HEK293 (cell line): Measurements from ENCODE around the gene UFC1.

Experiments
- GLI2 ChIP-seq: fragments of 450-650 bp; formaldehyde crosslinking; IDR thresholded peaks from 2 replicates; pipeline ENCODE4; 2017; ENCODE audit warnings: missing biosample characterization, missing genetic modification characterization, low read depth, borderline replicate concordance
- MZF1 ChIP-seq: fragments of 450-650 bp; formaldehyde crosslinking; IDR thresholded peaks from 2 replicates; pipeline ENCODE4 v1.5.1; 2017; ENCODE audit warnings: missing biosample characterization, missing genetic modification characterization, borderline replicate concordance
- PRDM1 ChIP-seq: fragments of 450-650 bp; formaldehyde crosslinking; IDR thresholded peaks from 2 replicates; pipeline ENCODE4; 2016; ENCODE audit warnings: missing biosample characterization, missing genetic modification characterization
- RBAK ChIP-seq: fragments of 450-650 bp; formaldehyde crosslinking; IDR thresholded peaks from 2 replicates; pipeline ENCODE4 v1.5.1; 2016; ENCODE audit warnings: missing biosample characterization, missing genetic modification characterization
- ZFP41 ChIP-seq: fragments of 450-650 bp; formaldehyde crosslinking; IDR thresholded peaks from 2 replicates; pipeline ENCODE4 v1.5.1; 2016; ENCODE audit warnings: missing biosample characterization, missing genetic modification characterization, borderline replicate concordance
- ZNF140 ChIP-seq: fragments of 450-650 bp; formaldehyde crosslinking; IDR thresholded peaks from 2 replicates; pipeline ENCODE4 v1.5.1; 2016; ENCODE audit warnings: missing biosample characterization, missing genetic modification characterization
- ZNF169 ChIP-seq: fragments of 450-650 bp; formaldehyde crosslinking; IDR thresholded peaks from 2 replicates; pipeline ENCODE4 v1.5.1; 2016; ENCODE audit warnings: missing biosample characterization, missing genetic modification characterization
- ZNF174 ChIP-seq: fragments of 450-650 bp; formaldehyde crosslinking; IDR thresholded peaks from 2 replicates; pipeline ENCODE4 v1.5.0; 2017; ENCODE audit warnings: missing biosample characterization, mild to moderate bottlenecking, missing genetic modification characterization
- ZNF292 ChIP-seq: fragments of 450-650 bp; formaldehyde crosslinking; IDR thresholded peaks from 2 replicates; pipeline ENCODE4 v1.5.1; 2016; ENCODE audit warnings: low read depth, missing biosample characterization, missing genetic modification characterization, borderline replicate concordance
- ZNF423 ChIP-seq: fragments of 450-650 bp; formaldehyde crosslinking; IDR thresholded peaks from 2 replicates; pipeline ENCODE4 v1.5.1; 2016; ENCODE audit warnings: missing biosample characterization, missing genetic modification characterization
- ZNF473 ChIP-seq: fragments of 450-650 bp; formaldehyde crosslinking; IDR thresholded peaks from 2 replicates; pipeline ENCODE4 v1.5.1; 2017; ENCODE audit warnings: missing biosample characterization, missing genetic modification characterization
- ZNF548 ChIP-seq: fragments of 450-650 bp; formaldehyde crosslinking; IDR thresholded peaks from 2 replicates; pipeline ENCODE4 v1.5.1; 2016; ENCODE audit warnings: missing biosample characterization, missing genetic modification characterization
- ZNF555 ChIP-seq: fragments of 450-650 bp; formaldehyde crosslinking; conservative IDR thresholded peaks from 2 replicates; pipeline ENCODE4 v1.5.1; 2017; ENCODE audit warnings: missing biosample characterization, mild to moderate bottlenecking, missing genetic modification characterization, inconsistent platforms
- ZNF654 ChIP-seq: fragments of 450-650 bp; formaldehyde crosslinking; IDR thresholded peaks from 2 replicates; pipeline ENCODE4 v1.5.1; 2016; ENCODE audit warnings: low read depth, missing biosample characterization, missing genetic modification characterization
- ZNF830 ChIP-seq: fragments of 450-650 bp; IDR thresholded peaks from 2 replicates; pipeline ENCODE4 v1.5.0; 2018; ENCODE audit warnings: missing biosample characterization, missing genetic modification characterization, low read depth, mild to moderate bottlenecking, moderate library complexity
- TF ChIP-seq, protein P1 (sequence below): fragments of 450-650 bp; formaldehyde crosslinking; IDR thresholded peaks from 2 replicates; pipeline ENCODE4 v1.5.1; 2016; ENCODE audit warnings: missing biosample characterization, missing genetic modification characterization
- TF ChIP-seq, protein P2 (sequence below): fragments of 450-650 bp; formaldehyde crosslinking; IDR thresholded peaks from 2 replicates; pipeline ENCODE4 v1.5.1; 2017; ENCODE audit warnings: missing biosample characterization, missing genetic modification characterization
- TF ChIP-seq, protein P3 (sequence below): fragments of 450-650 bp; formaldehyde crosslinking; IDR thresholded peaks from 2 replicates; pipeline ENCODE4 v1.5.1; 2016; ENCODE audit warnings: missing biosample characterization, missing genetic modification characterization, borderline replicate concordance
- TF ChIP-seq, protein P4 (sequence below): fragments of 450-650 bp; formaldehyde crosslinking; IDR thresholded peaks from 2 replicates; pipeline ENCODE4; 2016; ENCODE audit warnings: missing biosample characterization, missing genetic modification characterization
- TF ChIP-seq, protein P5 (sequence below): fragments of 450-650 bp; formaldehyde crosslinking; IDR thresholded peaks from 2 replicates; pipeline ENCODE4 v1.5.1; 2016; ENCODE audit warnings: missing biosample characterization, missing genetic modification characterization, borderline replicate concordance
- TF ChIP-seq, protein P6 (sequence below): fragments of 450-650 bp; formaldehyde crosslinking; optimal IDR thresholded peaks from 2 replicates; pipeline ENCODE3; 2016; ENCODE audit warnings: missing biosample characterization, mild to moderate bottlenecking, missing genetic modification characterization

The UFC1 gene

DNA sequence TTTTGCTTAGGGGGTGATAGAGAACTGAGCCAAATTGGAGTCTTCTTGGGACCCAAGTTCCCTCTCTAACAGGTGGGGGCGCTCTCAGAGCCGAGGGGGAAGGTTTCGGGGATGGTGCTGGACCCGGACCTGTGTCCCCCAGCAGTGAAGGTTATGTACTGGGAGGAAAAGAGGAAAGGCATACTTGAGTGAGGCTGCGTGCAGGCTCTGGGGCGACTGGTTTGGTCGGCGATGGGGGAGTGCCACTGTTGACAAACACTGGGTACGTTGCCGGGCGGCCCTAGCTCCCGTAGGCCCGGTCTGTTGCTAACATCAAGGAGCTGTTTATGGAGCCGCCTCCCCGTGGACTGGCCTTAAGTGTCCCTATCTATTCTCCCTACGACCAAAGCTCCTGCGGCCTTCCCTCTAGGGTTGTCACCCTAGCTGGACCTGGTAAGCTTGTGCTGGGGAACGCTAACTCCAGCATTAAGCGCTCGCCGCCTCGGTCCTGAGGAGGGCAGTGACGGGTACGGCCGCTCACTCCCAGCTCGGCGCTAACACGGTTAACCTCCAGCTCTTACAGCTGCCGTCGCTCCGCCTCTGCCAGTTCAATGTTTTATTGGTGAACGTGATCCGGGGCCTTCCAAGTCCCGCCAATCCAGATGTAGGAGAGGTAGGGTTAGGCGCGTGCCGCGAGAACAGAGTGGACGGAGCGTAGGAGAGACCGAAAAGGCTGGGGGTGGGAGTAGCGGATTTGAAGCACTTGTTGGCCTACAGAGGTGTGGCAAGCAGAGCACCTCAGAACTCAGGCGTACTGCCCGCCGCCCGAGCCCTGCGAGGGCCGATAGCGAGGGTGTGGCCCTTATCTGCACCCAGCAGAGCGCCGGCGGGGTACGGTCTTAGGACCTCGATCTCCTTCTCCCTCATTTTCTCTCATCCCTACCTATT, 12.2 kb downstream of the UFC1 start, which contains the start of gene PPOX (continued):
- TF ChIP-seq ZNF548 (tag by site-specific recombination) (no peak), ZNF555 (tag by site-specific recombination) (no peak), ZNF654 (tag by site-specific recombination) (no peak), ZNF174 (no peak), ZNF292 (tag by site-specific recombination) (no peak), ZNF830 (tag by site-specific recombination) (no peak), PRDM1 (no peak), RBAK (tag by site-specific recombination) (no peak), ZNF169 (no peak), ZNF423 (tag by site-specific recombination) (no peak), ZFP41 (tag by site-specific recombination) (no peak), ZNF473 (tag by site-specific recombination) (no peak), GLI2 (no peak), ZNF140 (no peak), MZF1 (tag by site-specific recombination) (0 out of 2 replicates have a peak, but pooled peaks have one; percentile 25)
- TF ChIP-seq, protein P1, sequence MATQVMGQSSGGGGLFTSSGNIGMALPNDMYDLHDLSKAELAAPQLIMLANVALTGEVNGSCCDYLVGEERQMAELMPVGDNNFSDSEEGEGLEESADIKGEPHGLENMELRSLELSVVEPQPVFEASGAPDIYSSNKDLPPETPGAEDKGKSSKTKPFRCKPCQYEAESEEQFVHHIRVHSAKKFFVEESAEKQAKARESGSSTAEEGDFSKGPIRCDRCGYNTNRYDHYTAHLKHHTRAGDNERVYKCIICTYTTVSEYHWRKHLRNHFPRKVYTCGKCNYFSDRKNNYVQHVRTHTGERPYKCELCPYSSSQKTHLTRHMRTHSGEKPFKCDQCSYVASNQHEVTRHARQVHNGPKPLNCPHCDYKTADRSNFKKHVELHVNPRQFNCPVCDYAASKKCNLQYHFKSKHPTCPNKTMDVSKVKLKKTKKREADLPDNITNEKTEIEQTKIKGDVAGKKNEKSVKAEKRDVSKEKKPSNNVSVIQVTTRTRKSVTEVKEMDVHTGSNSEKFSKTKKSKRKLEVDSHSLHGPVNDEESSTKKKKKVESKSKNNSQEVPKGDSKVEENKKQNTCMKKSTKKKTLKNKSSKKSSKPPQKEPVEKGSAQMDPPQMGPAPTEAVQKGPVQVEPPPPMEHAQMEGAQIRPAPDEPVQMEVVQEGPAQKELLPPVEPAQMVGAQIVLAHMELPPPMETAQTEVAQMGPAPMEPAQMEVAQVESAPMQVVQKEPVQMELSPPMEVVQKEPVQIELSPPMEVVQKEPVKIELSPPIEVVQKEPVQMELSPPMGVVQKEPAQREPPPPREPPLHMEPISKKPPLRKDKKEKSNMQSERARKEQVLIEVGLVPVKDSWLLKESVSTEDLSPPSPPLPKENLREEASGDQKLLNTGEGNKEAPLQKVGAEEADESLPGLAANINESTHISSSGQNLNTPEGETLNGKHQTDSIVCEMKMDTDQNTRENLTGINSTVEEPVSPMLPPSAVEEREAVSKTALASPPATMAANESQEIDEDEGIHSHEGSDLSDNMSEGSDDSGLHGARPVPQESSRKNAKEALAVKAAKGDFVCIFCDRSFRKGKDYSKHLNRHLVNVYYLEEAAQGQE (tag by site-specific recombination): no peak
- TF ChIP-seq, protein P2, sequence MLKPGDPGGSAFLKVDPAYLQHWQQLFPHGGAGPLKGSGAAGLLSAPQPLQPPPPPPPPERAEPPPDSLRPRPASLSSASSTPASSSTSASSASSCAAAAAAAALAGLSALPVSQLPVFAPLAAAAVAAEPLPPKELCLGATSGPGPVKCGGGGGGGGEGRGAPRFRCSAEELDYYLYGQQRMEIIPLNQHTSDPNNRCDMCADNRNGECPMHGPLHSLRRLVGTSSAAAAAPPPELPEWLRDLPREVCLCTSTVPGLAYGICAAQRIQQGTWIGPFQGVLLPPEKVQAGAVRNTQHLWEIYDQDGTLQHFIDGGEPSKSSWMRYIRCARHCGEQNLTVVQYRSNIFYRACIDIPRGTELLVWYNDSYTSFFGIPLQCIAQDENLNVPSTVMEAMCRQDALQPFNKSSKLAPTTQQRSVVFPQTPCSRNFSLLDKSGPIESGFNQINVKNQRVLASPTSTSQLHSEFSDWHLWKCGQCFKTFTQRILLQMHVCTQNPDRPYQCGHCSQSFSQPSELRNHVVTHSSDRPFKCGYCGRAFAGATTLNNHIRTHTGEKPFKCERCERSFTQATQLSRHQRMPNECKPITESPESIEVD: no peak
- TF ChIP-seq, protein P3, sequence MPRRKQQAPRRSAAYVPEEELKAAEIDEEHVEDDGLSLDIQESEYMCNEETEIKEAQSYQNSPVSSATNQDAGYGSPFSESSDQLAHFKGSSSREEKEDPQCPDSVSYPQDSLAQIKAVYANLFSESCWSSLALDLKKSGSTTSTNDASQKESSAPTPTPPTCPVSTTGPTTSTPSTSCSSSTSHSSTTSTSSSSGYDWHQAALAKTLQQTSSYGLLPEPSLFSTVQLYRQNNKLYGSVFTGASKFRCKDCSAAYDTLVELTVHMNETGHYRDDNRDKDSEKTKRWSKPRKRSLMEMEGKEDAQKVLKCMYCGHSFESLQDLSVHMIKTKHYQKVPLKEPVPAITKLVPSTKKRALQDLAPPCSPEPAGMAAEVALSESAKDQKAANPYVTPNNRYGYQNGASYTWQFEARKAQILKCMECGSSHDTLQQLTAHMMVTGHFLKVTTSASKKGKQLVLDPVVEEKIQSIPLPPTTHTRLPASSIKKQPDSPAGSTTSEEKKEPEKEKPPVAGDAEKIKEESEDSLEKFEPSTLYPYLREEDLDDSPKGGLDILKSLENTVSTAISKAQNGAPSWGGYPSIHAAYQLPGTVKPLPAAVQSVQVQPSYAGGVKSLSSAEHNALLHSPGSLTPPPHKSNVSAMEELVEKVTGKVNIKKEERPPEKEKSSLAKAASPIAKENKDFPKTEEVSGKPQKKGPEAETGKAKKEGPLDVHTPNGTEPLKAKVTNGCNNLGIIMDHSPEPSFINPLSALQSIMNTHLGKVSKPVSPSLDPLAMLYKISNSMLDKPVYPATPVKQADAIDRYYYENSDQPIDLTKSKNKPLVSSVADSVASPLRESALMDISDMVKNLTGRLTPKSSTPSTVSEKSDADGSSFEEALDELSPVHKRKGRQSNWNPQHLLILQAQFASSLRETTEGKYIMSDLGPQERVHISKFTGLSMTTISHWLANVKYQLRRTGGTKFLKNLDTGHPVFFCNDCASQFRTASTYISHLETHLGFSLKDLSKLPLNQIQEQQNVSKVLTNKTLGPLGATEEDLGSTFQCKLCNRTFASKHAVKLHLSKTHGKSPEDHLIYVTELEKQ (tag by site-specific recombination): no peak
- TF ChIP-seq, protein P4, sequence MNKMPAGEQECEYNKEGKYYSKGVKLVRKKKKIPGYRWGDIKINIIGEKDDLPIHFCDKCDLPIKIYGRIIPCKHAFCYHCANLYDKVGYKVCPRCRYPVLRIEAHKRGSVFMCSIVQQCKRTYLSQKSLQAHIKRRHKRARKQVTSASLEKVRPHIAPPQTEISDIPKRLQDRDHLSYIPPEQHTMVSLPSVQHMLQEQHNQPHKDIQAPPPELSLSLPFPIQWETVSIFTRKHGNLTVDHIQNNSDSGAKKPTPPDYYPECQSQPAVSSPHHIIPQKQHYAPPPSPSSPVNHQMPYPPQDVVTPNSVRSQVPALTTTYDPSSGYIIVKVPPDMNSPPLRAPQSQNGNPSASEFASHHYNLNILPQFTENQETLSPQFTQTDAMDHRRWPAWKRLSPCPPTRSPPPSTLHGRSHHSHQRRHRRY (tag by site-specific recombination): no peak
- TF ChIP-seq, protein P5, sequence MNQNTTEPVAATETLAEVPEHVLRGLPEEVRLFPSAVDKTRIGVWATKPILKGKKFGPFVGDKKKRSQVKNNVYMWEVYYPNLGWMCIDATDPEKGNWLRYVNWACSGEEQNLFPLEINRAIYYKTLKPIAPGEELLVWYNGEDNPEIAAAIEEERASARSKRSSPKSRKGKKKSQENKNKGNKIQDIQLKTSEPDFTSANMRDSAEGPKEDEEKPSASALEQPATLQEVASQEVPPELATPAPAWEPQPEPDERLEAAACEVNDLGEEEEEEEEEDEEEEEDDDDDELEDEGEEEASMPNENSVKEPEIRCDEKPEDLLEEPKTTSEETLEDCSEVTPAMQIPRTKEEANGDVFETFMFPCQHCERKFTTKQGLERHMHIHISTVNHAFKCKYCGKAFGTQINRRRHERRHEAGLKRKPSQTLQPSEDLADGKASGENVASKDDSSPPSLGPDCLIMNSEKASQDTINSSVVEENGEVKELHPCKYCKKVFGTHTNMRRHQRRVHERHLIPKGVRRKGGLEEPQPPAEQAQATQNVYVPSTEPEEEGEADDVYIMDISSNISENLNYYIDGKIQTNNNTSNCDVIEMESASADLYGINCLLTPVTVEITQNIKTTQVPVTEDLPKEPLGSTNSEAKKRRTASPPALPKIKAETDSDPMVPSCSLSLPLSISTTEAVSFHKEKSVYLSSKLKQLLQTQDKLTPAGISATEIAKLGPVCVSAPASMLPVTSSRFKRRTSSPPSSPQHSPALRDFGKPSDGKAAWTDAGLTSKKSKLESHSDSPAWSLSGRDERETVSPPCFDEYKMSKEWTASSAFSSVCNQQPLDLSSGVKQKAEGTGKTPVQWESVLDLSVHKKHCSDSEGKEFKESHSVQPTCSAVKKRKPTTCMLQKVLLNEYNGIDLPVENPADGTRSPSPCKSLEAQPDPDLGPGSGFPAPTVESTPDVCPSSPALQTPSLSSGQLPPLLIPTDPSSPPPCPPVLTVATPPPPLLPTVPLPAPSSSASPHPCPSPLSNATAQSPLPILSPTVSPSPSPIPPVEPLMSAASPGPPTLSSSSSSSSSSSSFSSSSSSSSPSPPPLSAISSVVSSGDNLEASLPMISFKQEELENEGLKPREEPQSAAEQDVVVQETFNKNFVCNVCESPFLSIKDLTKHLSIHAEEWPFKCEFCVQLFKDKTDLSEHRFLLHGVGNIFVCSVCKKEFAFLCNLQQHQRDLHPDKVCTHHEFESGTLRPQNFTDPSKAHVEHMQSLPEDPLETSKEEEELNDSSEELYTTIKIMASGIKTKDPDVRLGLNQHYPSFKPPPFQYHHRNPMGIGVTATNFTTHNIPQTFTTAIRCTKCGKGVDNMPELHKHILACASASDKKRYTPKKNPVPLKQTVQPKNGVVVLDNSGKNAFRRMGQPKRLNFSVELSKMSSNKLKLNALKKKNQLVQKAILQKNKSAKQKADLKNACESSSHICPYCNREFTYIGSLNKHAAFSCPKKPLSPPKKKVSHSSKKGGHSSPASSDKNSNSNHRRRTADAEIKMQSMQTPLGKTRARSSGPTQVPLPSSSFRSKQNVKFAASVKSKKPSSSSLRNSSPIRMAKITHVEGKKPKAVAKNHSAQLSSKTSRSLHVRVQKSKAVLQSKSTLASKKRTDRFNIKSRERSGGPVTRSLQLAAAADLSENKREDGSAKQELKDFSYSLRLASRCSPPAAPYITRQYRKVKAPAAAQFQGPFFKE: no peak
- TF ChIP-seq, protein P6, sequence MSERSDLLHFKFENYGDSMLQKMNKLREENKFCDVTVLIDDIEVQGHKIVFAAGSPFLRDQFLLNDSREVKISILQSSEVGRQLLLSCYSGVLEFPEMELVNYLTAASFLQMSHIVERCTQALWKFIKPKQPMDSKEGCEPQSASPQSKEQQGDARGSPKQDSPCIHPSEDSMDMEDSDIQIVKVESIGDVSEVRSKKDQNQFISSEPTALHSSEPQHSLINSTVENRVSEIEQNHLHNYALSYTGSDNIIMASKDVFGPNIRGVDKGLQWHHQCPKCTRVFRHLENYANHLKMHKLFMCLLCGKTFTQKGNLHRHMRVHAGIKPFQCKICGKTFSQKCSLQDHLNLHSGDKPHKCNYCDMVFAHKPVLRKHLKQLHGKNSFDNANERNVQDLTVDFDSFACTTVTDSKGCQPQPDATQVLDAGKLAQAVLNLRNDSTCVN: peak; percentile 72
